Ascending aorta (tissue), 2 donors: ENCODE measurements around the gene RASGEF1C. TPM values are rescaled to one million over a fixed set of nuclear protein-coding genes. Genes with fewer than 3 reads are reported as not detected.

Source experiments
- DNase-seq, 2 donors: peaks; one replicate each; pipeline ENCODE4 v3.0.0-alpha.2; 2019; ENCODE audit warnings: low spot score in 2 of 2
- H3K27ac ChIP-seq, 2 donors: fragments of 200-600 bp; sonication (generic); one replicate each; pipeline ENCODE4 v1.5.1; 2016 to 2017; ENCODE audit warnings: mild to moderate bottlenecking in 1 of 2
- H3K27me3 ChIP-seq: fragments of 200-600 bp; sonication (generic); one replicate; pipeline ENCODE4 v1.5.1; 2017
- H3K36me3 ChIP-seq, 2 donors: fragments of 200-600 bp; sonication (generic); one replicate each; pipeline ENCODE4 v1.5.1; 2016
- H3K4me1 ChIP-seq, 2 donors: fragments of 200-600 bp; sonication (generic); one replicate each; pipeline ENCODE4 v1.5.1; 2016 to 2017; ENCODE audit warnings: mild to moderate bottlenecking in 1 of 2
- H3K4me3 ChIP-seq, 2 donors: fragments of 200-600 bp; sonication (generic); one replicate each; pipeline ENCODE4 v1.5.1; 2016 to 2017; ENCODE audit warnings: mild to moderate bottlenecking in 1 of 2
- H3K9me3 ChIP-seq, 2 donors: fragments of 200-600 bp; sonication (generic); one replicate each; pipeline ENCODE4 v1.5.1; 2016
- intact Hi-C: fragments of 100-400 bp; cut with DNase I; formaldehyde crosslinking; loops from one replicate; pipeline ENCODE4 v1.15.1; 2023
- total RNA-seq: library from RNA; depleted of rRNA; stranded (reverse); fragments of >200 nt; gene quantifications from one replicate; pipeline ENCODE4 v1.1.0, GENCODE V29; 2016
- TF ChIP-seq, protein P1 (sequence below), 3 experiments: fragments of 200-600 bp in 2 of 3; fragments of 450-650 bp in 1 of 3; sonication (generic) in 2 of 3; IDR thresholded peaks; one replicate each; pipeline ENCODE4 v1.5.1; 2016 to 2019; ENCODE audit warnings: antibody characterized with exemption in 3 of 3, mild to moderate bottlenecking in 1 of 3, moderate library complexity in 1 of 3

Gene RASGEF1C
- total RNA-seq, 1 donor from 2014 or later, result not detected

DNA sequence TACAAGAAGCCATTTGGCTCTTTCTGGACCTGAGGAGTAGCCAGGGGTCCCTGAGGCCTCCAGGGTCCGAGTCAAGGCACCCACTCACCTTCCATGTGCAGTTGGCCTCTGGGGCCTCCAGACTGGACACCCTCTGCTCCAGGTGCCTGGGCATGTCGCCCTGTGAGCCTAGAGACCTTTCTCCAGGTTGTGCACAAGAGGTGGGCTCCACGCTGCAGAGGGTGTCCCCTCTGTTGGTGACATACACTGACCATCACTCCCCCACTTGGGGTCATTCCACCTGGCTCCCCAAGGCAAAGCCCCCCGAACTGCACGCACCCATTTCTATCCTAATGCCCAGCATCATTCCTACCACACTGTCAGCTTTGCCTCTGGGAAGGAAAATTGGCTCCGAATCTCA is 48.8 kb downstream of the RASGEF1C start:
- DNase-seq, result no peak
- H3K4me3 ChIP-seq, result no peak overlapping the region
- intact Hi-C loops, result no loop called here
- TF ChIP-seq, protein P1, sequence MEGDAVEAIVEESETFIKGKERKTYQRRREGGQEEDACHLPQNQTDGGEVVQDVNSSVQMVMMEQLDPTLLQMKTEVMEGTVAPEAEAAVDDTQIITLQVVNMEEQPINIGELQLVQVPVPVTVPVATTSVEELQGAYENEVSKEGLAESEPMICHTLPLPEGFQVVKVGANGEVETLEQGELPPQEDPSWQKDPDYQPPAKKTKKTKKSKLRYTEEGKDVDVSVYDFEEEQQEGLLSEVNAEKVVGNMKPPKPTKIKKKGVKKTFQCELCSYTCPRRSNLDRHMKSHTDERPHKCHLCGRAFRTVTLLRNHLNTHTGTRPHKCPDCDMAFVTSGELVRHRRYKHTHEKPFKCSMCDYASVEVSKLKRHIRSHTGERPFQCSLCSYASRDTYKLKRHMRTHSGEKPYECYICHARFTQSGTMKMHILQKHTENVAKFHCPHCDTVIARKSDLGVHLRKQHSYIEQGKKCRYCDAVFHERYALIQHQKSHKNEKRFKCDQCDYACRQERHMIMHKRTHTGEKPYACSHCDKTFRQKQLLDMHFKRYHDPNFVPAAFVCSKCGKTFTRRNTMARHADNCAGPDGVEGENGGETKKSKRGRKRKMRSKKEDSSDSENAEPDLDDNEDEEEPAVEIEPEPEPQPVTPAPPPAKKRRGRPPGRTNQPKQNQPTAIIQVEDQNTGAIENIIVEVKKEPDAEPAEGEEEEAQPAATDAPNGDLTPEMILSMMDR (IDR thresholded peaks at IDR 0.05), result no peak
- no peaks in the 10 kb centered on the region for H3K36me3 ChIP-seq
- H3K27ac ChIP-seq, result no peak overlapping the region
- H3K4me1 ChIP-seq, result no peaks in the 10 kb centered on the region
- peaks cover 0 to 3% of the 10 kb centered on the region in 2 donors for H3K9me3 ChIP-seq
- no peaks in the 10 kb centered on the region for H3K27me3 ChIP-seq

DNA sequence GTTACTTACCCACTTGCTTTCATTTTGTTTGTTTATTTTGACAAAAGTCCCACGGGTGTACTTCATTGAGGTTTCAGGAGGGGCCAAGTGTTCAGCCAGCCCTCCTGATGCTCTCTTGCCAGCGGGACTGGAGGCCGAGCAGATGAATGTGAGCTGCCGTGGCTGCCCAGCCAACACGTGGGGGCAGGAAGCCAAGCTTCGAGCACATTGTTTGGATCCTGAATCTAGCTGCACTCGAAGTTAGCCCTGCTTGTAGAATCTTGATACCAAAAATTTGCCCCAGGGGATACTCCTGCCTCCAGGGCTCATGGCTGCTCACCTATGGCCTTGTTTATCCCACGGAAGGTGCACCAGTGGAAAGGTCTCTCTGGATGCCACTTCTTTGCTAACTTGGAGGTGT is 49.3 kb downstream of the RASGEF1C start:
- intact Hi-C loops, result no loop called here
- H3K9me3 ChIP-seq, result peaks cover 0 to 3% of the 10 kb centered on the region in 2 donors
- TF ChIP-seq, protein P1 (IDR thresholded peaks at IDR 0.05), result no peak
- H3K4me3 ChIP-seq, result no peak overlapping the region
- H3K27me3 ChIP-seq, result no peaks in the 10 kb centered on the region
- no peak for DNase-seq
- no peaks in the 10 kb centered on the region for H3K36me3 ChIP-seq
- H3K27ac ChIP-seq, result no peak overlapping the region
- no peaks in the 10 kb centered on the region for H3K4me1 ChIP-seq

DNA sequence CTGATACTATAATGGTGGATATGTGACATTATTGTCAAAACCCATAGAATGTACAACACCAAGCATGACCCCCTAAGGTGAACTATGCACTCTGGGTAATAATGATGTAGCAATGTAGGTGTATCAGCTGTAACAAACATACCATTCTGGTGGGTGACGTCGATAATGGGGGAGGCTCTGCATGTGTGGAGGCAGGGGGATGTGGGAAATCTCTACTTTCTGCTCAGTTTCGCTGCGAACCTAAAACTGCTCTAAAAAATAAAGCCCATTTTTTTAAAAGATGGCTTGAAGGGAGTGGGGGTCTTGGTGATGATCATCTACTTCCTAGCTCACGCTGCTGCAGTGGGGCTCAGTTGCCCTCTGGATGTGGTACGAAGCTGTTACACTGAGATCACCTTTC is 51.1 kb downstream of the RASGEF1C start:
- intact Hi-C loops, result no loop called here
- Histone ChIP-seq H3K27ac (no peak overlapping the region), H3K36me3 (no peaks in the 10 kb centered on the region), H3K27me3 (no peaks in the 10 kb centered on the region), H3K4me3 (no peak overlapping the region), H3K9me3 (peaks cover 0 to 5% of the 10 kb centered on the region in 2 donors), H3K4me1 (no peaks in the 10 kb centered on the region)
- DNase-seq, result no peak
- TF ChIP-seq, protein P1 (IDR thresholded peaks at IDR 0.05), result no peak

DNA sequence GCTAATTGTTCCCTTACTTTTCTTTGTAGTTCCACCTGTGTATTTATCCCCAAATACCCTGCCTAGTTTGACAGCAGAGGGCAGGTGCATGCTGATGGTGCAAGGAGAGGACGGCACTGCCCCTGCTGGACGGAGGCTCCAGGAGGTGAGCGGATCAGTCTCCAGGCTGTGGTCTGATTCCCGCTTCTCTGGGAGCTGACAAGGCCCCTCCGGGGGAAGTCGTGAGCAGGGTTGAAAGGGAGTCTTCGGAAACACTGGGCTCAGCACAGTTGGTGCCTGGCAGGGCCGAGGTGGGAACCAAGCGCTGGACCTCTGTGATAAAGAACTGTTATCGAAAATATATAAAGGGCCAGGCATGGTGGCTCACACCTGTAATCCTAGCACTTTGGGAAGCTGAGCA is 52.9 kb downstream of the RASGEF1C start:
- H3K9me3 ChIP-seq, result peaks cover 0 to 5% of the 10 kb centered on the region in 2 donors
- peak in 1 of 2 donors; percentile 46 for DNase-seq
- intact Hi-C loops, result no loop called here
- no peaks in the 10 kb centered on the region for H3K4me1 ChIP-seq
- no peaks in the 10 kb centered on the region for H3K36me3 ChIP-seq
- TF ChIP-seq, protein P1 (IDR thresholded peaks at IDR 0.05), result no peak
- H3K27me3 ChIP-seq, result no peaks in the 10 kb centered on the region
- no peak overlapping the region for H3K4me3 ChIP-seq
- H3K27ac ChIP-seq, result no peak overlapping the region

DNA sequence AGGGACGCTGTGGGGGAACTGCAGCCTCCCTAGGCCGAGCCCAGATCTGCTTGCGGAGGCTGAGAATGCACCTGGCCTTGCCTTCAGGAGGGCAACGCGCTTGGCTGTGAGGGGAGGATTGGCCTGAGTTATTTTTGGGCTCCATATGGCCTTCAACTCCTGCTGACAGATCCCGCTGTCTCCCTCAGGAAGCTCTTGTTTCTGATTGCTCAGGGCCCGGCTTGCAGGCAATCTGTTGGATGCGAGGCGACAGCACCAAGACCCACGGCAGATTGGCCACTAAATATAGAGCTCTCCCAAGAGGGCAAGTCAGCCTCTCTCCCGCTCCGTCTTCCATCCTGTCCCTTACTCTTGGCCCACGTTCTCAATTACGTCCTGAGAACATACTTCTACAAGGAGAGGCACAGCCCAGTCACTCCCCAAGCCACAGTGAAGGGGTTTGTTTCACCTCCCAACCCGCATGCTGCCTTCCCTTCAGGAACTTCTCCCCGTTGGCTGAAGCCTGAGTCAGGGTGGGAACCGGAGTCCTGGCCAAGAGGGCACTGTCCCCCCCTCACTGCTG is 53.6 kb downstream of the RASGEF1C start:
- DNase-seq, result peak in 1 of 2 donors; percentile 43
- no peaks in the 10 kb centered on the region for H3K36me3 ChIP-seq
- intact Hi-C loops, result no loop called here
- TF ChIP-seq, protein P1 (IDR thresholded peaks at IDR 0.05), result no peak
- H3K27me3 ChIP-seq, result no peaks in the 10 kb centered on the region
- H3K9me3 ChIP-seq, result peaks cover 0 to 5% of the 10 kb centered on the region in 2 donors
- no peak overlapping the region for H3K4me3 ChIP-seq
- H3K27ac ChIP-seq, result no peak overlapping the region
- no peaks in the 10 kb centered on the region for H3K4me1 ChIP-seq
